ENCODE data around the gene FSTL4. TPM values are rescaled to one million over a fixed set of nuclear protein-coding genes. Genes with fewer than 3 reads are reported as not detected.

FSTL4 gene
- polyA plus RNA-seq, 3 donors = not detected

- intact Hi-C loops (cut with micrococcal nuclease) = no loop called here
- Histone ChIP-seq H4K20me1 (ENCODE audit: insufficient read depth, low read length) (no peaks in the 10 kb centered on the region), H3K27ac (ENCODE audit: low read depth in 1 of 2, low read length in 2 of 2) (no peak overlapping the region), H3K36me3 (replicated peaks in 1 of 2; ENCODE audit: control insufficient read depth in 1 of 2, insufficient read depth in 2 of 2, low read length in 2 of 2) (no peaks in the 10 kb centered on the region), H3K9ac (ENCODE audit: insufficient read depth, low read length, poor library complexity, severe bottlenecking) (no peak overlapping the region), H3K4me2 (replicated peaks; ENCODE audit: extremely low read depth, low read length, poor library complexity, severe bottlenecking) (no peak overlapping the region), H3K79me2 (ENCODE audit: insufficient read depth, low read length) (no peaks in the 10 kb centered on the region), H3K4me1 (ENCODE audit: control insufficient read depth in 1 of 2, insufficient read depth in 2 of 2, low read length in 2 of 2) (no peaks in the 10 kb centered on the region), H3K27me3 (ENCODE audit: control insufficient read depth in 2 of 2, insufficient read depth in 2 of 2, low read length in 2 of 2) (no peaks in the 10 kb centered on the region), H3K9me3 (replicated peaks in 1 of 2; ENCODE audit: control insufficient read depth in 1 of 2, insufficient read depth in 1 of 2, low read length in 2 of 2) (no peaks in the 10 kb centered on the region), H3K4me3 (replicated peaks in 1 of 3; ENCODE audit: low read depth in 2 of 3, low read length in 3 of 3) (no peak overlapping the region), H2AFZ (ENCODE audit: insufficient read depth, low read depth, low read length, poor library complexity, severe bottlenecking) (no peak overlapping the region)
- TF ChIP-seq, protein P1, sequence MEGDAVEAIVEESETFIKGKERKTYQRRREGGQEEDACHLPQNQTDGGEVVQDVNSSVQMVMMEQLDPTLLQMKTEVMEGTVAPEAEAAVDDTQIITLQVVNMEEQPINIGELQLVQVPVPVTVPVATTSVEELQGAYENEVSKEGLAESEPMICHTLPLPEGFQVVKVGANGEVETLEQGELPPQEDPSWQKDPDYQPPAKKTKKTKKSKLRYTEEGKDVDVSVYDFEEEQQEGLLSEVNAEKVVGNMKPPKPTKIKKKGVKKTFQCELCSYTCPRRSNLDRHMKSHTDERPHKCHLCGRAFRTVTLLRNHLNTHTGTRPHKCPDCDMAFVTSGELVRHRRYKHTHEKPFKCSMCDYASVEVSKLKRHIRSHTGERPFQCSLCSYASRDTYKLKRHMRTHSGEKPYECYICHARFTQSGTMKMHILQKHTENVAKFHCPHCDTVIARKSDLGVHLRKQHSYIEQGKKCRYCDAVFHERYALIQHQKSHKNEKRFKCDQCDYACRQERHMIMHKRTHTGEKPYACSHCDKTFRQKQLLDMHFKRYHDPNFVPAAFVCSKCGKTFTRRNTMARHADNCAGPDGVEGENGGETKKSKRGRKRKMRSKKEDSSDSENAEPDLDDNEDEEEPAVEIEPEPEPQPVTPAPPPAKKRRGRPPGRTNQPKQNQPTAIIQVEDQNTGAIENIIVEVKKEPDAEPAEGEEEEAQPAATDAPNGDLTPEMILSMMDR (IDR thresholded peaks at IDR 0.05) = no peak
- Mint-ChIP-seq H3K4me3 (no peak overlapping the region), H3K36me3 (no peaks in the 10 kb centered on the region), H3K27me3 (ENCODE audit: low read depth in 3 of 3) (peaks cover 0 to 3% (median 0%) of the 10 kb centered on the region in 3 donors), H3K9me3 (no peaks in the 10 kb centered on the region), H3K4me1 (no peaks in the 10 kb centered on the region), H3K27ac (no peak overlapping the region)
- WGBS (ENCODE audit: insufficient coverage) = 91% methylated on average over 4 of the region's 5 CpGs
- no peak for DNase-seq
Observed at GRCh38 chr5:133322743-133323142, 289.6 kb downstream of the FSTL4 start.

- Histone ChIP-seq H3K4me2 (replicated peaks; ENCODE audit: extremely low read depth, low read length, poor library complexity, severe bottlenecking) (no peak overlapping the region), H2AFZ (ENCODE audit: insufficient read depth, low read depth, low read length, poor library complexity, severe bottlenecking) (no peak overlapping the region), H3K79me2 (ENCODE audit: insufficient read depth, low read length) (no peaks in the 10 kb centered on the region), H4K20me1 (ENCODE audit: insufficient read depth, low read length) (no peaks in the 10 kb centered on the region), H3K9me3 (replicated peaks in 1 of 2; ENCODE audit: control insufficient read depth in 1 of 2, insufficient read depth in 1 of 2, low read length in 2 of 2) (no peaks in the 10 kb centered on the region), H3K27me3 (ENCODE audit: control insufficient read depth in 2 of 2, insufficient read depth in 2 of 2, low read length in 2 of 2) (no peaks in the 10 kb centered on the region), H3K9ac (ENCODE audit: insufficient read depth, low read length, poor library complexity, severe bottlenecking) (no peak overlapping the region), H3K27ac (ENCODE audit: low read depth in 1 of 2, low read length in 2 of 2) (no peak overlapping the region), H3K4me3 (replicated peaks in 1 of 3; ENCODE audit: low read depth in 2 of 3, low read length in 3 of 3) (no peak overlapping the region), H3K36me3 (replicated peaks in 1 of 2; ENCODE audit: control insufficient read depth in 1 of 2, insufficient read depth in 2 of 2, low read length in 2 of 2) (no peaks in the 10 kb centered on the region), H3K4me1 (ENCODE audit: control insufficient read depth in 1 of 2, insufficient read depth in 2 of 2, low read length in 2 of 2) (no peaks in the 10 kb centered on the region)
- H3K27me3 Mint-ChIP-seq (ENCODE audit: low read depth in 3 of 3) = peaks cover 0 to 3% (median 0%) of the 10 kb centered on the region in 3 donors
- no peaks in the 10 kb centered on the region for H3K9me3 Mint-ChIP-seq
- no peaks in the 10 kb centered on the region for H3K36me3 Mint-ChIP-seq
- no peaks in the 10 kb centered on the region for H3K4me1 Mint-ChIP-seq
- H3K4me3 Mint-ChIP-seq = no peak overlapping the region
- intact Hi-C loops (cut with micrococcal nuclease) = no loop called here
- H3K27ac Mint-ChIP-seq = no peak overlapping the region
- no peak for DNase-seq
- WGBS (ENCODE audit: insufficient coverage) = 17% methylated on average over 1 of the region's 6 CpGs
- TF ChIP-seq, protein P1 (IDR thresholded peaks at IDR 0.05) = no peak
Observed at GRCh38 chr5:133321833-133322420, 290.4 kb downstream of the FSTL4 start.

Measured in CD14-positive monocyte (primary cell).